Kidney epithelial cell (primary cell): ENCODE measurements around the gene MYO1D. TPM values are rescaled to one million over a fixed set of nuclear protein-coding genes. Genes with fewer than 3 reads are reported as not detected.
"Not testable (repeated sequence)": the region's sequence is repeated elsewhere in the genome, so short reads cannot be mapped to it uniquely, and the experiment has no call there.

Experiments
- DNase-seq: peaks from one replicate; pipeline ENCODE4 v3.0.0-alpha.2; 2010; ENCODE audit warnings: low read depth
- H3K27me3 ChIP-seq: 2 replicates; pipeline ENCODE4 v1.6.0; 2011; ENCODE audit warnings: low read length; ENCODE audit not compliant: control insufficient read depth, insufficient read depth
- H3K36me3 ChIP-seq: 2 replicates; pipeline ENCODE4 v1.5.1; 2011; ENCODE audit warnings: low read length; ENCODE audit not compliant: control insufficient read depth, insufficient read depth
- H3K4me3 ChIP-seq: 2 replicates; pipeline ENCODE4 v1.5.1; 2011; ENCODE audit warnings: low read depth, mild to moderate bottlenecking, control low read depth, low read length
- CTCF ChIP-seq: IDR thresholded peaks from 2 replicates; pipeline ENCODE4 v1.5.1; 2011; ENCODE audit warnings: mild to moderate bottlenecking, moderate library complexity, low read length, control low read depth, inconsistent platforms; ENCODE audit not compliant: insufficient read depth, poor library complexity, severe bottlenecking
- total RNA-seq: library from RNA; depleted of rRNA; stranded (reverse); fragments of >200 nt; gene quantifications from 2 replicates; pipeline ENCODE4 v1.2.3, GENCODE V29; 2015

MYO1D gene
- 95.5 and 98.1 TPM in 2 replicates for total RNA-seq

DNA sequence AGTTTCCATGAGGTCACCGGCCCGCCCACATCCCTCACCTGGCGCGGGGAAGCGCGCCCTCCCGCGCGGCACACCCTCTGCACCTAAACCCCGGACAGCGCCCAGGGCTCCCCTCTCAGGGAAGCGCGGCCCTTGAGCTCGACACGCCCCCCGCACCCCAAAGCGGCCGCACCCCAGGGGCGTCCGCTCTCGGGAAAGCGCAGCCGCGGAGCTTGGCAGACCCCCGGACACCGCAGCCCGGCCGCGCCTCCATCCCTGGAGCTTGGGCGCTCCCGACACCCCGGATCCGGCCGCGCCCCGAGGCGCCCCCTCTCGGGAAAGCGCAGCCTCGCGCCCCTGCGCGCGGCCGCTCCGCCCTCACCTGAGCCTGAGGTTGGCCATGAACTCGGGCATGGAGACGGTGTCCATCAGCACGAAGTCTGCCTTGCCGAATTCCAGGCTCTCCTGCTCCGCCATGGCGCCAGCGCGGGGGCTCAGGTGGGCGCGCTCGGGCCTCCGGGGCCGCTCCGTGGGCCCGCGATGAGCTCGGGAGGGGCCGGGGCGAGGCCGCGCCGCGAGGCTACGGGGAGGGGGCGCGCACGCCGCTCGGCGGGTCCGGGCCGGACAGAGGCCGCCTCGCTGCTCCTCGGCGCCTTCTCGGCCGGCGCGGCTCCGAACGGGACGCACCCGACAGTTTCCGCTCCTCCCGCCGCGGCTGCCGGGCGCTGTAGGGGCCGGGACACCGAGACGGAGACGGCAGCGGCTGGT lies at the start of gene MYO1D:
Gene MYO1D (minus strand): TSS at position 708 of the 747 bp plus-strand sequence. CDS start 252 bp downstream, at position 456.
- no peaks in the 10 kb centered on the region for H3K36me3 ChIP-seq
- TF ChIP-seq CTCF: peak; percentile 16
- peak within 1 kb of the TSS; percentile 92 for H3K4me3 ChIP-seq
- H3K27me3 ChIP-seq: no peaks in the 10 kb centered on the region
- no peak for DNase-seq

DNA sequence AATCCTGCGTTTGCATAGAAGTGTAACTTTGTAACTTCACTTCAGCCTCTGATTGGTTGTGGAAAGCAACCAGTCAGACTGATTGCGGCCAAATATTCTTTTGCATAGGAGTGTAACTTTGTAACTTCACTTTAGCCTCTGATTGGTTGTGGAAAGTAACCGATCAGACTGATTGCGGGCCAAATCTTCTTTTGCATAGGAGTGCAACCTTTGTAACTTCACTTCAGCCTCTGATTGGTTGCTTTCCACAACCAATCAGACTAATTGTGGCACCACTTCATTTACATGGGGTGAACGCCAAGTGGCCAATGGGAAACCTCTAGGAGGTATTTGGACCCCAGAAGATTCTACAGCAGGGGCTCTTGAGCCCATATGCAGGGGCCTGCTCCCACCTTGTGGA lies 49.3 kb upstream of the MYO1D start:
- H3K36me3 ChIP-seq: no peaks in the 10 kb centered on the region
- TF ChIP-seq CTCF: no peak
- DNase-seq: no peak
- no peaks in the 10 kb centered on the region for H3K27me3 ChIP-seq
- H3K4me3 ChIP-seq: no peak overlapping the region

GRCh38 chr17:32923905-32924304 lies 47.0 kb upstream of the MYO1D start:
- not testable (repeated sequence) for H3K27me3 ChIP-seq, H3K4me3 ChIP-seq, DNase-seq, H3K36me3 ChIP-seq

GRCh38 chr17:32921017-32921416 lies 44.1 kb upstream of the MYO1D start:
- TF ChIP-seq CTCF: no peak
- no peaks in the 10 kb centered on the region for H3K27me3 ChIP-seq
- H3K4me3 ChIP-seq: no peak overlapping the region
- H3K36me3 ChIP-seq: no peaks in the 10 kb centered on the region
- no peak for DNase-seq

DNA sequence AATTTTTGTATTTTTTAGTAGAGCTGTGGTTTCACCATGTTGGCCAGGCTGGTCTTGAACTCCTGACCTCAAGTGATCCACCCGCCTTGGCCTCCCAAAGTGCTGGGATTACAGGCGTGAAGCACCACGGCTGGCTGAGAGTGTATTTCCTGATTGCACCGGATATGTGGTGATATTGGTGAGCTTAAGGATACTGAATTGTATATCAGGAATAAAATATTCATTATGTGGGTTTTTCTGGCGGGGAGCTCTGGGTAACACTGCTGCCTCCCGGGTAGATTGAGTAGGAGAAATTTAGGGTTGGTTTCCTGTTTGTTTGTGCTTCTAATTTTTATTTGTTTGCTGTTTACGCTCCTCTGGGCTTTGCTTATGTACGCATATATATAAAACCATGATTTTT lies 43.4 kb upstream of the MYO1D start:
- no peak for DNase-seq
- no peak for TF ChIP-seq CTCF
- no peaks in the 10 kb centered on the region for H3K27me3 ChIP-seq
- H3K36me3 ChIP-seq: no peaks in the 10 kb centered on the region
- H3K4me3 ChIP-seq: no peak overlapping the region

GRCh38 chr17:32919876-32920275 lies 43.0 kb upstream of the MYO1D start:
- not testable (repeated sequence) for H3K4me3 ChIP-seq, H3K27me3 ChIP-seq, H3K36me3 ChIP-seq, DNase-seq

DNA sequence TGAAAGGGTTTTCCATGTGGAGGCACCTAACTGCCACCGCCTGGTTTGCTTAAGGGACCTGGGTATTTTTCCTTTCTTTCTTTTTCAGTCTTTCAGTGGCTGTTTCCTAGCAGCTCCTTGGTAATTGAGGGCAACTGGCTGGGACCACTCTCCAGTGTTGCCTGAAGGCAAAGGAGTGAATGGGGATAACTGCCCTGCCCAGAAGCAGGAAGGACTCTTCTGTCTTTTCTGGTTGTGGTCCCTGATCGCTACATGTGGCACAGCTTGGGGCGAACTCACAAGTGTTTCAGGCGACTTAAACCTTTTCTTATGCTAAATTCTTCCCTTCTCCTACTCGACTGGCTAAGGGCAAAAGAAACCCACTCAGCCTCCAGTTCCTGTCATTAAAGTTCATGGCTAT lies 40.9 kb upstream of the MYO1D start:
- TF ChIP-seq CTCF: no peak
- Histone ChIP-seq H3K4me3 (no peak overlapping the region), H3K36me3 (no peaks in the 10 kb centered on the region), H3K27me3 (no peaks in the 10 kb centered on the region)
- DNase-seq: no peak
